VCaP (cell line): ENCODE measurements around the gene USP20.

ENCODE experiments used
- H3K27ac ChIP-seq: fragments of 450-650 bp; 2 replicates; pipeline ENCODE4 v1.5.1; 2017
- TF ChIP-seq, protein P1 (sequence below): fragments of 450-650 bp; conservative IDR thresholded peaks from 2 replicates; pipeline ENCODE4 v1.5.1; 2017; ENCODE audit warnings: mild to moderate bottlenecking, moderate library complexity

The USP20 gene

DNA sequence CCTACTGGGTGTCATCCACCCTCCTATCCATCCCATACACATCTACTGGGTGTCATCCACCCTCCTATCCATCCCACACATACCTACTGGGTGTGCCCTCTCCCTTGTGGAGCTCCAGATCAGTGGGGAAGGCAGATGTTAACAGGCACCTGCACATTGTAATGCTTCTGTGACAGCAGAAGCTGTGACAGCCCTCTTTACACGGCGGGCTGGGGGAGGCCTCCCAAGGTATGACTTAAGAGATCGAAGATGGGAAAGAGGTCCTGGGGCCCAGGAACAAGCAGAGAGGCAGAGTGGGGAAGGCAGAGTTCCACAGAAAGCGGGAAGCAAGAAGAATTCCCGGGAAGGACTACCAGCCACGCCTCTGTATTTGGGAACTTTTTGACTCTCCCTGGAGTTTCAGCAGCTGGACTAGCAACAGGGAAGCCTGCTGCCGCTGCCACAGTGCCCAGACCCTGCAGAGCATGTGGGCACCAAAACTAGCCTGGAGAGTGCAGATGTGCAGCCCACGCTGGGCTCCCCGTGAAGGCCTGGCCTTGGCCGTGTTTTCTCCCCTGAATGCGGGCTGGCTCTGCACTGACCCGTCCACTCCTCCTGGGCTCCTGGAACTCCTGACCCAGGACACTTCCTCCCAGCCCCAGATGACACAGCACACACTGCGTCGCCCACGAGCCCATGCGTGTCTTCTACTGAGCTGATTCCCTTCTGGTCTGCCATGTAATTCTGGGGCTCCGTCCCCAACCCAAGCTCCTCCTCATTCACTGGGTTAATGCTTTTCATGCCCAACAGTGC, 20.6 kb upstream of the USP20 start:
- TF ChIP-seq, protein P1, sequence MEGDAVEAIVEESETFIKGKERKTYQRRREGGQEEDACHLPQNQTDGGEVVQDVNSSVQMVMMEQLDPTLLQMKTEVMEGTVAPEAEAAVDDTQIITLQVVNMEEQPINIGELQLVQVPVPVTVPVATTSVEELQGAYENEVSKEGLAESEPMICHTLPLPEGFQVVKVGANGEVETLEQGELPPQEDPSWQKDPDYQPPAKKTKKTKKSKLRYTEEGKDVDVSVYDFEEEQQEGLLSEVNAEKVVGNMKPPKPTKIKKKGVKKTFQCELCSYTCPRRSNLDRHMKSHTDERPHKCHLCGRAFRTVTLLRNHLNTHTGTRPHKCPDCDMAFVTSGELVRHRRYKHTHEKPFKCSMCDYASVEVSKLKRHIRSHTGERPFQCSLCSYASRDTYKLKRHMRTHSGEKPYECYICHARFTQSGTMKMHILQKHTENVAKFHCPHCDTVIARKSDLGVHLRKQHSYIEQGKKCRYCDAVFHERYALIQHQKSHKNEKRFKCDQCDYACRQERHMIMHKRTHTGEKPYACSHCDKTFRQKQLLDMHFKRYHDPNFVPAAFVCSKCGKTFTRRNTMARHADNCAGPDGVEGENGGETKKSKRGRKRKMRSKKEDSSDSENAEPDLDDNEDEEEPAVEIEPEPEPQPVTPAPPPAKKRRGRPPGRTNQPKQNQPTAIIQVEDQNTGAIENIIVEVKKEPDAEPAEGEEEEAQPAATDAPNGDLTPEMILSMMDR = no peak
- peak overlapping the region; percentile 97; the same call in 1 of the 2 replicates for H3K27ac ChIP-seq

DNA sequence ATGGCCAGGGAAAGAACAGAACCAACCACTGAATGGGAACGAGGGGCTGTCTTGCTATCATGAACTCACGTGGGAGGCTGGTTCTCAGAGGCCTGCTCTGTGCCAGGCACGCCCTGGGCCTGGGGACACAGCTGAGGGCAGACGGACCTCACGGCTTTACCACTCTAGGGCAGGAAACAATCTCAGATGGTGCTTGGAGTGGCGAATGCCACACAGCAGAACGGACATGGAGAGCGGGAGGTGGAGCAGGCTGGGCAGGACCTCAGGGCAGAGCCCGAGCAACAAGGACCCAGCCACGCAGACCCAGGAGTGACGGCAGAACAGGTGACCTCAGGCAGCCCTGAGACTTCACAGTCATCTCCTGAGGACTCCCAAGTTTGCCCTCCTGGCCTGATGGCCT, 20.0 kb upstream of the USP20 start:
- H3K27ac ChIP-seq = peak overlapping the region; percentile 10; the same call in 1 of the 2 replicates
- TF ChIP-seq, protein P1 = no peak

DNA sequence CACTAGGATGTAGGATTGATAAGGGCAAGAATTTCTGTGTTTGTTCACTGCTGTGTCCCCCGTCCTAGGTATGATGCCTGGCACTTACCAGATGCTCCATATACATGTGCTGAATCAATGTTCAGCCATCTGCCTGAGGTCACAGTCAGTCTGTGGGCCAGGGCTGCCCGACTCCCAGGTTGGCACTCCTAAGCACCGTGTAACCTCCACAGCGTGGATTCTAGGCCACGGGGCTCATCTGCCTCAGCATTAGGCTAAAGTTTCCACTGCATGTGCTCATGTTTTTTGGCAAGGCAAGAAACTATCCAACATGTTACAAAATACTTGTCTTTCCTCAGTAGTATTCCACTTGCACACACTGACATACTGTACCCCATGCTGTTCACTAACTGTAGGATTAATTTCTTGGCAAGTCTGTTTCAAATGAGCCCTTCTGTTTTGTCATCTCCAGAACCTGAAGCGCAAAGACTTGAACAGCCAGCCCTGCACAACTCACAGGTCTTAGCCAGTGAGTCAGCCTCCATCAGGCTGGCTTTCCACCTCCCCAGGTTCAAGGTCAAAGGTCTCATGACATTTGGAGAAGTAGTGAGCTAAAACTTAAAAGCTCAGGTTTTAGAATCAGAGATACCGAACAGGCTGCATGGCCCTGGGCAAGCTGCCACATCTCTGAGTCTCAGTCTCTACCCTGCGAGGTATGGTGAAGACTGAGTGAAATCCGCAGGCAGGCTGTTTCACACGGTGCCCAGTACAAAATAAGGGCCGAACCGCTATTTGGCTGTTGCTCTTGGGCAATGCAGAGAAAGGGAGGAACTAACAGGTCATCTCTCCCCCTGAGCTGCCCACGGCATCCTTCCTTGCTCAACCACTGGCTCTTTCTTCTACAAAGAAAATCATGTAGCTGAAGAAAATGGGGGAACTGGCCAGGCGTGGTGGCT, 18.5 kb upstream of the USP20 start:
- no peak overlapping the region for H3K27ac ChIP-seq
- TF ChIP-seq, protein P1 = no peak

DNA sequence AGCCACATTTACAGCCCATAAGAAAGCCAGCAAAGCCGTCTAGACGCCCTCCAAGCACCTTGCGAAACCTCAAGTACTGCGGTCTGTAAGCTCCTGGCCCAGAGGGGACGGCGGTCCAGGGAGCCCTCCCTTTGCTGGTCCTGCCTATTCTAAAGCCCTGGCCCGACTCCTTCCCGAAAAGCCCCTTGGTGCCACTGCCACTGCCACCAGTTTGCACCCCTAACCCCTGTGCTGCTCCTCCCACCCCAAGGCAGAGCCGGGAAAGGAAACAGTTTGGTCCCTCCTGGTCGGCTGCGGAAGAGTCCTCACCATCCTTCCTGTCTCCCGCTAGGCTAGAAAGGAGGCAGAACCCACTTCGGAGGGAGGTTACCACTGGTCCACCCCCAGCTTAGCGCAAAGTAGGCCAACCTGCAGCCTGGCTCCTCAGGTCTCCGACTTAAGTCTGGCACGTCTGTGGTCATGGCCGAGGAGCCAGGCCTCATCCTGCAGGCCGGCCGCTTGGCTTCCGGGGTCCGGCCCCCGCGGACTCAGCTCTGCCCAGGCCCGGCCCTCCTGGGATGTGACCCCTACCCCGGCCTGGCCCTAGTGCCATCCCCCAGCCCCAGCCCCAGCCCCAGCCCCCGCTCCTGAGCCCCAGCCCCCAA, 12.2 kb upstream of the USP20 start:
- H3K27ac ChIP-seq = peak overlapping the region; percentile 87
- TF ChIP-seq, protein P1 = no peak

DNA sequence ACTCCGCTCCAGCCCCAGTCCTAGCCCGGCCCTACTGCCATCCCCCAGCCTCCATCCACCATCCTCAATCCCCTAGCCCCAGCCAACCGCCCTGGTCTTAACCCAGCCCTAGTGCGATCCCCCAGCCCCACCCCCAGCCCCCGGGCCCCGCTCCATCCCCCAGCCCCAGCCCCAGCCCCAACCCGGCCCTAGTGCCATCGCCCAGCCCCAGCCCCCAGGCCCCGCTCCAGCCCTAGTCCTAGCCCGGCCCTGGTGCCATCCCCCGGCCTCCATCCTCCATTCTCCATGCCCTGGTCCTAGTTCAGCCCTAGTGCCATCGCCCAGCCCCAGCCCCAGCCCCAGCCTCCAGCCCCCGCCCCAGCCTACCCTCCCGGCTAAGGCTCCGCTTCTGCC, 11.7 kb upstream of the USP20 start:
- TF ChIP-seq, protein P1 = no peak
- peak overlapping the region; percentile 87 for H3K27ac ChIP-seq

DNA sequence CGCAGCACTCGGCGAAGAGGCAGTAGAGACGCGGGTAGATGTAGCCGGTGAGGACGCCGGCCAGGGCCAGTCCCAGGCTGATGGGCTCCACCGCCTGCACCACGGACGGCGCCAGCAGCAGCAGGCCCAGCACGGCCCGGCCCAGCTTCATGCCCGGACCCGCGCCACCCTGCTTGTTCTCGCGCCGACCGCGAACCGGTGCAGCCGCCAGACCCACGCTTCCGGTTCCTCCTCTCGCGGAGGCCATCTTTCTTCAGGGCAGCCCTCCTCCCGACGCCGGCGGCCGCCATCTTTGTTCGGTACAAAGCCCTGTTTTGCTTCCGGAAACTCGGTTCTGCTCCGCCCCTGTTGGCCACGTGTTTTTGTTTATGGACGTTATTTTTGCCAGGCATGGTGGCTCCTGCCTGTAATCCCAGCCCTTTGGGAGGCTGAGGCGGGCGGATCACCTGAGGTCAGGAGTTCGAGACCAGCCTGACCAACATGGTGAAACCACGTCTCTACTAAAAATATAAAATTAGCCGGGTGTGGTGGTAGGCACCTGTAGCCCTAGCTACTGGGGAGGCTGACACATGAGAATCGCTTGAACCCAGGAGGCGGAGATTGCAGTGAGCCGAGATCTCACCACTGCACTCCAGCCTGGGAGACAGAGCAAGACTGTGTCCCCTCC, 11.2 kb upstream of the USP20 start, which contains the start of gene TOR1A:
Gene TOR1A (minus strand): TSS at position 202 of the 667 bp plus-strand sequence. CDS start 51 bp downstream, at position 151.
- peak within 1 kb of the TSS; percentile 87 for H3K27ac ChIP-seq
- TF ChIP-seq, protein P1 = no peak
